GM12878 (cell line): Measurements from ENCODE around the gene INSRR. TPM values are rescaled to one million over a fixed set of nuclear protein-coding genes. Genes with fewer than 3 reads are reported as not detected.

Experiments used
- ATAC-seq: fragments of 200-7000 bp; cut with Tn5 transposase; 3 replicates; pipeline ENCODE4 v1.9.1; 2020; ENCODE audit warnings: mild to moderate bottlenecking, moderate library complexity
- BruUV-seq: library from RNA; stranded (reverse); fragments of 400-500 nt; replicated peaks from 2 replicates; lab custom pipeline; 2021; lab: Mats Ljungman, UMichigan
- CTCF ChIA-PET: fragments of 300-600 bp; sonication (Branson Sonifier 250); formaldehyde crosslinking; extraction: SDS; loops from one replicate; lab custom pipeline; 2021; ENCODE audit warnings: inconsistent platforms; lab: Yijun Ruan, JAX
- POLR2A ChIA-PET: fragments of 350-600 bp; formaldehyde crosslinking; extraction: SDS; loops from one replicate; lab custom pipeline; 2021; ENCODE audit warnings: inconsistent platforms; lab: Charles Lee
- RAD21 ChIA-PET: fragments of 300-600 bp; sonication (Branson Sonifier 250); formaldehyde crosslinking; loops from one replicate; lab custom pipeline; 2023; ENCODE audit warnings: antibody characterized with exemption; ENCODE audit not compliant: unreplicated experiment; lab: Charles Lee
- SMC1A ChIA-PET: fragments of 300-600 bp; sonication (Branson Sonifier 250); formaldehyde crosslinking; loops from one replicate; lab custom pipeline; 2023; ENCODE audit not compliant: unreplicated experiment, uncharacterized antibody; lab: Charles Lee
- DNase-seq: peaks from one replicate; pipeline ENCODE4 v3.0.0-alpha.2; 2011; ENCODE audit warnings: low read depth, low spot score
- FAIRE-seq: peaks from 3 replicates; lab custom pipeline; 2011; peaks lifted over from hg19 to GRCh38; lab: Jason Lieb, UNC
- H2AFZ ChIP-seq: 2 replicates; pipeline ENCODE4 v1.6.0; 2011; ENCODE audit warnings: low read depth, low read length, control low read depth; ENCODE audit not compliant: control insufficient read depth
- H3K27ac ChIP-seq: 2 replicates; pipeline ENCODE4 v1.5.1; 2011; ENCODE audit warnings: control low read depth; ENCODE audit not compliant: control insufficient read depth, insufficient read depth
- H3K27me3 ChIP-seq, 2 experiments: replicated peaks in 1 of 2; 2 replicates each; pipeline versions ENCODE4 v1.6.0 to v1.6.1; 2011; ENCODE audit warnings: low read length in 1 of 2; ENCODE audit not compliant: control insufficient read depth in 2 of 2, insufficient read depth in 2 of 2
- H3K36me3 ChIP-seq, 2 experiments: 2 replicates each; pipeline ENCODE4 v1.5.1; 2011; ENCODE audit warnings: low read length in 1 of 2; ENCODE audit not compliant: control insufficient read depth in 2 of 2, insufficient read depth in 2 of 2
- H3K4me1 ChIP-seq: 2 replicates; pipeline ENCODE4 v1.6.1; 2011; ENCODE audit warnings: mild to moderate bottlenecking, low read length, moderate library complexity, mixed read lengths; ENCODE audit not compliant: control insufficient read depth, insufficient read depth
- H3K4me2 ChIP-seq: 2 replicates; pipeline ENCODE4 v1.6.0; 2011; ENCODE audit warnings: control low read depth; ENCODE audit not compliant: control insufficient read depth, insufficient read depth
- H3K4me3 ChIP-seq: fragments of 200-600 bp; sonication (generic); 2 replicates; pipeline ENCODE4 v1.5.1; 2016
- H3K79me2 ChIP-seq: 2 replicates; pipeline ENCODE4 v1.6.0; 2011; ENCODE audit warnings: low read length; ENCODE audit not compliant: control insufficient read depth, insufficient read depth
- H3K9ac ChIP-seq: 2 replicates; pipeline ENCODE4 v1.8.0; 2011; ENCODE audit warnings: low read length, control low read depth, mixed read lengths; ENCODE audit not compliant: control insufficient read depth, insufficient read depth
- H3K9me3 ChIP-seq: replicated peaks from 3 replicates; pipeline ENCODE4 v1.5.1; 2011; ENCODE audit warnings: mild to moderate bottlenecking, low read length; ENCODE audit not compliant: control insufficient read depth, insufficient read depth
- H4K20me1 ChIP-seq: 2 replicates; pipeline ENCODE4 v1.6.0; 2011; ENCODE audit not compliant: control insufficient read depth, insufficient read depth
- CBX3 ChIP-seq: fragments of 200-600 bp; sonication (generic); IDR thresholded peaks from 2 replicates; pipeline ENCODE4 v1.6.1; 2016; ENCODE audit warnings: low read depth, borderline replicate concordance
- CHD4 ChIP-seq: fragments of 200-600 bp; sonication (generic); IDR thresholded peaks from 2 replicates; pipeline ENCODE4 v1.6.1; 2016; ENCODE audit warnings: mild to moderate bottlenecking
- E2F4 ChIP-seq: IDR thresholded peaks from 2 replicates; pipeline ENCODE4 v1.6.1; 2012; ENCODE audit warnings: low read depth, low read length, improper control_type of control experiment
- ESRRA ChIP-seq: IDR thresholded peaks from 2 replicates; pipeline ENCODE4 v1.6.1; 2012; ENCODE audit warnings: mild to moderate bottlenecking, low read length, improper control_type of control experiment
- IKZF2 ChIP-seq, 2 experiments: fragments of 450-650 bp; IDR thresholded peaks; 2 replicates each; pipeline ENCODE4 v1.6.1; 2017; ENCODE audit warnings: mild to moderate bottlenecking in 2 of 2, moderate library complexity in 2 of 2
- MTA2 ChIP-seq: fragments of 450-650 bp; IDR thresholded peaks from 2 replicates; pipeline ENCODE4 v1.6.1; 2016; ENCODE audit warnings: low read depth, mild to moderate bottlenecking, moderate library complexity
- NBN ChIP-seq: fragments of 450-650 bp; IDR thresholded peaks from 2 replicates; pipeline ENCODE4 v1.6.1; 2016
- NFYB ChIP-seq: IDR thresholded peaks from 2 replicates; pipeline ENCODE4 v1.6.1; 2011; ENCODE audit warnings: low read depth, mild to moderate bottlenecking, low read length, improper control_type of control experiment, moderate library complexity; ENCODE audit not compliant: insufficient read depth
- NR2C2 ChIP-seq: IDR thresholded peaks from 2 replicates; pipeline ENCODE4 v1.6.1; 2011; ENCODE audit warnings: borderline replicate concordance, low read depth; ENCODE audit not compliant: control insufficient read depth, insufficient read length
- PAX8 ChIP-seq: fragments of 450-650 bp; IDR thresholded peaks from 2 replicates; pipeline ENCODE4 v1.6.1; 2017; ENCODE audit warnings: mild to moderate bottlenecking, moderate library complexity
- RFX5 ChIP-seq: IDR thresholded peaks from 2 replicates; pipeline ENCODE4 v1.6.1; 2011; ENCODE audit warnings: low read depth, low read length, improper control_type of control experiment
- SPI1 ChIP-seq: IDR thresholded peaks from 2 replicates; pipeline ENCODE4 v1.6.1; 2011; ENCODE audit warnings: low read depth, mild to moderate bottlenecking, low read length, moderate library complexity, borderline replicate concordance; ENCODE audit not compliant: insufficient read depth
- TCF12 ChIP-seq: IDR thresholded peaks from 2 replicates; pipeline ENCODE4 v1.6.1; 2011; ENCODE audit warnings: low read depth, mild to moderate bottlenecking, low read length
- ZBED1 ChIP-seq: IDR thresholded peaks from 2 replicates; pipeline ENCODE4 v1.6.1; 2016; ENCODE audit warnings: borderline replicate concordance
- ZNF24 ChIP-seq: fragments of 450-650 bp; IDR thresholded peaks from 2 replicates; pipeline ENCODE4 v1.6.1; 2017; ENCODE audit warnings: antibody characterized with exemption, mild to moderate bottlenecking
- WGBS: methylation state at CpG from one replicate; pipeline ENCODE4 v1.1.6; 2016; ENCODE audit warnings: low lambda C conversion rate; ENCODE audit not compliant: insufficient replicate concordance, insufficient coverage; ENCODE audit errors: missing lambda C conversion rate; 5-methylcytosine and 5-hydroxymethylcytosine counted together
- in situ Hi-C: fragments of 300-500 bp; cut with MboI; formaldehyde crosslinking; loops from 9 replicates; pipeline ENCODE4 v1.14.3; 2018; ENCODE audit warnings: mixed read lengths
- intact Hi-C: fragments of 100-400 bp; cut with micrococcal nuclease; formaldehyde crosslinking; loops from one replicate; pipeline ENCODE4 v1.14.2; 2022; ENCODE audit not compliant: unreplicated experiment
- polyA plus RNA-seq, 11 experiments: library from polyadenylated mRNA; depleted of rRNA in 4 of 11; unstranded in 6 of 11; stranded (reverse) in 5 of 11; fragments of >200 nt; fragmentation: Nextera tagmentation in 4 of 11; fragmentation: Illumina TruSeq in 1 of 11; extraction: Ambion mirVana in 4 of 11; extraction: Trizol in 1 of 11; gene quantifications; 1 replicate in 1 of 11; 2 replicates in 10 of 11; pipeline versions ENCODE4 v1.2.1 to v1.2.3, GENCODE V29; 2011 to 2016; ENCODE audit warnings: inconsistent platforms in 2 of 11, missing spikeins in 2 of 11, low read depth in 1 of 11
- total RNA-seq, 4 experiments: library from RNA; depleted of rRNA in 3 of 4; stranded (reverse); fragments of >200 nt in 3 of 4; fragmentation: Illumina TruSeq in 1 of 4; extraction: Trizol in 1 of 4; gene quantifications; 2 replicates each; pipeline versions ENCODE4 v1.2.1 to v1.2.3, GENCODE V29; 2013 to 2021

The INSRR gene
- total and polyA plus RNA-seq, 10 of the 15 experiments (the other 5 are each of a cell fraction or from before 2014, with no cell fraction given): 0.01 TPM; not detected in 9

- Histone ChIP-seq H3K27ac (no peak overlapping the region), H3K4me2 (no peak overlapping the region), H3K4me3 (no peak overlapping the region), H3K79me2 (no peaks in the 10 kb centered on the region), H2AFZ (no peak overlapping the region), H3K9ac (no peak overlapping the region), H3K4me1 (peaks cover 20% of the 10 kb centered on the region), H3K27me3 (no peaks in the 10 kb centered on the region; a peak in 2 of 4 replicates), H4K20me1 (0 out of 2 replicates have a peak, but pooled peaks cover 2% of the 10 kb centered on the region), H3K9me3 (no peaks in the 10 kb centered on the region), H3K36me3 (no peaks in the 10 kb centered on the region)
- ChIA-PET CTCF (interaction anchor here (6.9 kb wide), 1 partner anchor 19 kb away, joined by 248 read pairs; the partner anchor contains the start of genes INSRR and NTRK1), POLR2A (interaction anchor here (1.0 kb wide), 1 partner anchor 99 kb away, joined by 3 read pairs; no protein-coding TSS in a partner anchor), RAD21 (interaction anchor here (1.4 to 6.1 kb wide), 4 partner anchors 20 to 113 kb away, joined by 4 to 113 read pairs (median 38); partner anchors contain the start of genes INSRR, ISG20L2, METTL25B and NTRK1), SMC1A (interaction anchor here (6.8 kb wide), 1 partner anchor 18 kb away, joined by 123 read pairs; the partner anchor contains the start of genes INSRR and NTRK1)
- ATAC-seq (peak; percentile 9; the same call in 2 of the 3 replicates), FAIRE-seq (no peak), DNase-seq (no peak)
- 6% methylated on average over 7 of the region's 8 CpGs for WGBS
- in situ Hi-C loops (no loop called here), intact Hi-C loops (no loop called here)
- no TSS peak for BruUV-seq
- no peak for TF ChIP-seq MTA2
- TF ChIP-seq IKZF2 (IDR thresholded peaks at IDR 0.05): no peak
Observed at GRCh38 chr1:156840186-156840897, 18.6 kb downstream of the INSRR start.

- Histone ChIP-seq H3K9me3 (no peaks in the 10 kb centered on the region), H4K20me1 (0 out of 2 replicates have a peak, but pooled peaks cover 2% of the 10 kb centered on the region), H3K4me1 (peaks cover 24% of the 10 kb centered on the region), H3K27me3 (no peaks in the 10 kb centered on the region; a peak in 1 of 4 replicates), H3K9ac (no peak overlapping the region), H3K4me3 (no peak overlapping the region), H3K27ac (no peak overlapping the region), H3K36me3 (no peaks in the 10 kb centered on the region), H3K79me2 (no peaks in the 10 kb centered on the region), H3K4me2 (no peak overlapping the region), H2AFZ (no peak overlapping the region)
- FAIRE-seq: no peak
- no peak for DNase-seq
- ChIA-PET RAD21 (interaction anchor here (0.8 to 6.1 kb wide), 10 partner anchors 9 to 150 kb away, joined by 3 to 113 read pairs (median 8); partner anchors contain the start of genes INSRR, ISG20L2, METTL25B and NTRK1), CTCF (interaction anchor here (0.8 to 6.9 kb wide), 23 partner anchors 8 to 251 kb away, joined by 3 to 248 read pairs (median 10); partner anchors contain the start of genes INSRR, ISG20L2, METTL25B and NTRK1), POLR2A (interaction anchor here (0.6 to 2.8 kb wide), 2 partner anchors 21 to 83 kb away, joined by 3 to 9 read pairs; partner anchors contain the start of gene NTRK1), SMC1A (interaction anchor here (0.7 to 6.8 kb wide), 10 partner anchors 18 to 149 kb away, joined by 3 to 123 read pairs (median 5); partner anchors contain the start of genes INSRR, ISG20L2, METTL25B and NTRK1)
- BruUV-seq: no TSS peak
- ATAC-seq: no peak
- WGBS: 15% methylated on average over 9 of the region's 9 CpGs
- intact Hi-C loops: loop anchor here (1.0 to 5.0 kb wide), 3 partner anchors 21 to 51 kb away; partner anchors contain the start of gene NTRK1
- TF ChIP-seq SPI1 (no peak), TCF12 (no peak), ZBED1 (no peak), PAX8 (no peak), ESRRA (no peak), NBN (no peak), NR2C2 (no peak), ZNF24 (no peak), CBX3 (no peak), E2F4 (no peak), NFYB (no peak), RFX5 (no peak), CHD4 (no peak)
- in situ Hi-C loops: no loop called here
Observed at GRCh38 chr1:156839426-156840109, 19.3 kb downstream of the INSRR start.
